Calu3 (cell line): Measurements from ENCODE around the gene SIGLECL1. TPM values are rescaled to one million over a fixed set of nuclear protein-coding genes. Genes with fewer than 3 reads are reported as not detected.

ENCODE experiments used
- BruUV-seq: library from RNA; stranded (reverse); fragments of 400-500 nt; replicated peaks from 2 replicates; lab custom pipeline; 2021; lab: Mats Ljungman, UMichigan
- CTCF ChIA-PET: fragments of 300-600 bp; sonication (Branson Sonifier 250); formaldehyde crosslinking; loops from one replicate; lab custom pipeline; 2022; ENCODE audit warnings: antibody characterized with exemption; lab: Charles Lee
- DNase-seq: peaks from one replicate; pipeline ENCODE4 v3.0.0; 2022
- H3K27ac Mint-ChIP-seq: one replicate; pipeline ENCODE4 v1.8.0; 2022; ENCODE audit warnings: mixed read lengths; ENCODE audit not compliant: unreplicated experiment
- H3K27me3 Mint-ChIP-seq: one replicate; pipeline ENCODE4 v1.8.0; 2022; ENCODE audit warnings: mixed read lengths; ENCODE audit not compliant: unreplicated experiment
- H3K36me3 Mint-ChIP-seq: one replicate; pipeline ENCODE4 v1.8.0; 2022; ENCODE audit warnings: mild to moderate bottlenecking, moderate library complexity, mixed read lengths; ENCODE audit not compliant: insufficient read depth, unreplicated experiment
- H3K4me1 Mint-ChIP-seq: one replicate; pipeline ENCODE4 v1.8.0; 2022; ENCODE audit warnings: mild to moderate bottlenecking, low read depth, mixed read lengths; ENCODE audit not compliant: unreplicated experiment
- H3K4me3 Mint-ChIP-seq: one replicate; pipeline ENCODE4 v1.8.0; 2022; ENCODE audit warnings: mild to moderate bottlenecking, low read depth, moderate library complexity, mixed read lengths; ENCODE audit not compliant: unreplicated experiment
- H3K9me3 Mint-ChIP-seq: one replicate; pipeline ENCODE4 v1.8.0; 2022; ENCODE audit warnings: low read depth, mixed read lengths; ENCODE audit not compliant: unreplicated experiment
- CTCF ChIP-seq: fragments of 200-600 bp; IDR thresholded peaks from one replicate; pipeline ENCODE4 v1.8.0; 2022; ENCODE audit warnings: antibody characterized with exemption; ENCODE audit not compliant: unreplicated experiment
- intact Hi-C: fragments of 100-400 bp; cut with micrococcal nuclease; formaldehyde crosslinking; loops from one replicate; pipeline ENCODE4 v1.10.0; 2022; ENCODE audit not compliant: unreplicated experiment
- total RNA-seq: library from RNA; stranded (reverse); gene quantifications from 2 replicates; pipeline ENCODE4 v1.2.3, GENCODE V29; 2022

SIGLECL1 gene
- total RNA-seq, 1 experiment from 2014 or later, result not detected

DNA sequence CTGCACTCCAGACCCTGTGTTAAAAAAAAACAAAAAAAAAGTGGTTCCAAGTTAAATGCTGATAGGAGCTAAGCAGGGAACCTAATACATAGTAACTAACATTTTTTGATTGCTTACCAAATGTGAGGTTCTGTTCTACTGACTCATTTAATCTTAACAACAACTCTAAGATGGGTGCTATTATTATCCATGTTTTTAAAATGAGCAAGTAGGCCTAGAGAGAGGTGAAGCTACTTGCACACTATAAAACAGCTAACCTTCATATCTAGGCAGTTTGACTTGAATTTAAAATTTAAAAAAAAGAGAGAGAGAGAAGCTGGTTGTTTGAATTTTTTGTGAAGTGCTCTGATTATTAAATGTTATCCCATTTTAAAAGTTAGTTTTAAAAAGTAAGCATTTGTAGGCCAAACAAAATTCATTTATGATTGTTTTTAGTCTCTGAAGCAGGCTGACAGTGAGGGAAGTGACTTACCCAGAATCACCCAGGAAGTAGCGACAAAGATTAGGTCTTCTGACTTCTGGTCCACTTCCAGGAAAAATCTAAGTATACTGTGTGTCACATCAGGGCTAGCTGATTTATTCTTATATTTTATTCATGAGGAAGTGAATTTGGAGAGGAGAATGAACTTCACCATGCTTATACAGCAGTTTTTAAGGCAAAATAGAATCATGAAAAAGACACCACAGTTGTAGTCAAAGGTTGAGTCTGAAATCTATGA is 2.4 kb downstream of the SIGLECL1 start:
- CTCF ChIA-PET, result interaction anchor here (1.2 kb wide), 1 partner anchor 8 kb away, joined by 3 read pairs; no protein-coding TSS in a partner anchor
- no peak overlapping the region for H3K4me3 Mint-ChIP-seq
- H3K27ac Mint-ChIP-seq, result no peak overlapping the region
- TF ChIP-seq CTCF, result no peak
- H3K4me1 Mint-ChIP-seq, result peaks cover 15% of the 10 kb centered on the region
- intact Hi-C loops, result no loop called here
- H3K9me3 Mint-ChIP-seq, result peaks cover 3% of the 10 kb centered on the region
- no TSS peak for BruUV-seq
- peaks cover 8% of the 10 kb centered on the region for H3K27me3 Mint-ChIP-seq
- H3K36me3 Mint-ChIP-seq, result no peaks in the 10 kb centered on the region
- no peak for DNase-seq

- TF ChIP-seq CTCF, result no peak
- CTCF ChIA-PET, result no interaction called here
- H3K27ac Mint-ChIP-seq, result no peak overlapping the region
- DNase-seq, result no peak
- H3K36me3 Mint-ChIP-seq, result no peaks in the 10 kb centered on the region
- H3K4me3 Mint-ChIP-seq, result no peak overlapping the region
- H3K4me1 Mint-ChIP-seq, result peaks cover 12% of the 10 kb centered on the region
- intact Hi-C loops, result no loop called here
- peaks cover 35% of the 10 kb centered on the region for H3K27me3 Mint-ChIP-seq
- no TSS peak for BruUV-seq
- H3K9me3 Mint-ChIP-seq, result no peaks in the 10 kb centered on the region
Observed at GRCh38 chr19:51256155-51256625, 5.3 kb downstream of the SIGLECL1 start.

- H3K4me1 Mint-ChIP-seq, result no peaks in the 10 kb centered on the region
- BruUV-seq, result no TSS peak
- CTCF ChIA-PET, result interaction anchor here (1.2 kb wide), 1 partner anchor 81 kb away, joined by 6 read pairs; no protein-coding TSS in a partner anchor
- no peaks in the 10 kb centered on the region for H3K9me3 Mint-ChIP-seq
- H3K36me3 Mint-ChIP-seq, result no peaks in the 10 kb centered on the region
- H3K4me3 Mint-ChIP-seq, result no peak overlapping the region
- intact Hi-C loops, result no loop called here
- peaks cover 48% of the 10 kb centered on the region for H3K27me3 Mint-ChIP-seq
- H3K27ac Mint-ChIP-seq, result no peak overlapping the region
- DNase-seq, result no peak
- no peak for TF ChIP-seq CTCF
Observed at GRCh38 chr19:51257471-51257870, 6.6 kb downstream of the SIGLECL1 start.

DNA sequence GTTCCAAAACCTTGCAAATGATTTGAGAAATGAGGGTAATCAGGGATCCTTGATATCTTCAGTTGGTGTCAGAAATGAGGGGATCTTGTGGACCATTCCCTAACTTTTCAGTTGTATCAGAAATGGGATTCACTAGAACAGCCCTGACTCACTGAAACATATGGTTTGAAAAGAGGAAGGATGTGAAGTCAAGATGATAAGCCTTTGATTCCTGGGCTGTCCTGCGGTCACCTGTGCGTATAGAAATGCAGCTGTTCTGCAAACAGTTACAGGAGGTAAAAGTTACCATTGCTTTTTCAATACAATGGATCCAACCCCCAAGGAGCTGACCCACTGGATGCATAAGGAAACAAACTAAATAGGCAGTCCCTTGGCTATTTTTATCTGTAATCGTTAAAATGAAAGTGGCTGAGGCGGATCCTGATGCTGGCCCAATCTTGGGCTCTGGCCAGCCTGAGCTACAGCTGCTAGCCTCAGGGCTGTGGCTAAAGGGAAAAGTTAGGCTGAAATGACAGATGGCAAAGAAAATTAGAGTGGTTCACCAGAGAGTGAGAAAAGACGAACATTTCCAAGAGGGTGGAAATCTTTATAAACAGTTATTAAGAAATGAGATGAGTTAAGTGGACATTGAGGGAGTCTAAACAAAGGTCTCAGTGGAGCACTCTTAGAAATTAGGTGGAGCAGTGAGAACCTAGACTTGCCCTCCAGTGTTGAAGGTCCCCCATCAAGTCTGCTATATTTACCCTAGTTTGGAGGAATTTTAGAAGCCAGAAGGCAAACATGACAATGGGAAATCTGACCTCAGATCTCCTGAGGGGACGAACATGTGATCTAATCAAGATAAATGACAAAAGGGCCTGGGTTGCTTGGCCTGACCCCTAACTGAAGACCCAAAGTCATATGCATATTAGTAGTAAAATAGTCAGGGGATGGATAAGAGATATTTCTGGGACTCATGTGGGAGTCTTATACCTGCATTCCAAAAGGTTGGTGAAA is 7.6 kb downstream of the SIGLECL1 start:
- Mint-ChIP-seq H3K4me1 (no peaks in the 10 kb centered on the region), H3K36me3 (no peaks in the 10 kb centered on the region), H3K9me3 (no peaks in the 10 kb centered on the region), H3K4me3 (no peak overlapping the region), H3K27me3 (peaks cover 53% of the 10 kb centered on the region), H3K27ac (no peak overlapping the region)
- BruUV-seq, result no TSS peak
- CTCF ChIA-PET, result interaction anchor here (0.5 to 1.5 kb wide), 15 partner anchors 10 to 403 kb away, joined by 3 to 21 read pairs (median 4); no protein-coding TSS in a partner anchor
- DNase-seq, result no peak
- no peak for TF ChIP-seq CTCF
- intact Hi-C loops, result loop anchor here (1.0 kb wide), 2 partner anchors 63 to 100 kb away; no protein-coding TSS in a partner anchor
